Ammon's horn (tissue), 1 donor: ENCODE results near the gene PNKD.

Experiments used
- DNase-seq: peaks from one replicate; pipeline ENCODE4 v3.0.0-alpha.2; 2016; ENCODE audit warnings: low spot score

The PNKD gene, protein sequence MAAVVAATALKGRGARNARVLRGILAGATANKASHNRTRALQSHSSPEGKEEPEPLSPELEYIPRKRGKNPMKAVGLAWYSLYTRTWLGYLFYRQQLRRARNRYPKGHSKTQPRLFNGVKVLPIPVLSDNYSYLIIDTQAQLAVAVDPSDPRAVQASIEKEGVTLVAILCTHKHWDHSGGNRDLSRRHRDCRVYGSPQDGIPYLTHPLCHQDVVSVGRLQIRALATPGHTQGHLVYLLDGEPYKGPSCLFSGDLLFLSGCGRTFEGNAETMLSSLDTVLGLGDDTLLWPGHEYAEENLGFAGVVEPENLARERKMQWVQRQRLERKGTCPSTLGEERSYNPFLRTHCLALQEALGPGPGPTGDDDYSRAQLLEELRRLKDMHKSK

DNA sequence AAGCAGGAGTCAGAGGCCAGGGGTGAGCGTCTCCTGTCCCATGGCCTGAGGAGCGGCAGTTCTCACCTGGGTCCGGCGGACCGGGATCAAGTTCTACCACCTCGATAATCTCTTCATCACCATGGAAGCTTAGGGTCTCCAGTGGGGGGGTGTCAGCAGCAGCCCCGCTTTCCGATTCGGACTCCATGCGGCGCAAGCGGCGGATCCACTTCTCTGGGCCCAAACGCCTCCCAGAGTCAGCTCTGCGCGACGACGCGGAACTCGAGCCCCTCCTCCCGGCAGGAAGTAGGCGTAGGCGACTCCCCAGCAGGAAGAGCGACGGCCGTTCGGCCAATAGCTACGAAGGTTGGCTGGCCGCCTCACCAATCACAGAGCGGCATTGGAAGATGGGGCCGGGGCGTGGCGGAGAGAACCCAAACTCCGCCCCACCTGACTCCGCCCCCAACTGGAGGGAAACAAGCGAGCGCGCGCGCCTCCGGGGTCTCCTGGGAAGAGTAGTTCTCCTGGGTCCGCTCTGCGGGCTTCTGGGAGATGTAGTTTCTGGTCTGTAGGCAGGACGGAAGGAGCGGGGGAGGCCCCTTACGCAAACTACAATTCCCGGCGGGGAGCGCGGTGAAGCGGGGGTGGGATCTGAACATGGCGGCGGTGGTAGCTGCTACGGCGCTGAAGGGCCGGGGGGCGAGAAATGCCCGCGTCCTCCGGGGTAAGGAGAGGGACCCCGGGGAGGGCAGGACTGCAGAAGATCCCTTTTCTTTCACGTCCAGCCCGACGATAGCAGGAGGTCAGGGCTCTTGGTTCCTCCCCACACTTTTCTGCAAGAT lies at the start of gene PNKD, which contains the start of gene AAMP:
PNKD (plus strand) TSS at position 620 of the 821 bp plus-strand sequence; CDS start at position 637, 17 bp downstream.
AAMP (minus strand) TSS at position 238 of the 821 bp plus-strand sequence; CDS start at position 187, 51 bp downstream.
- peak; percentile 100 for DNase-seq

DNA sequence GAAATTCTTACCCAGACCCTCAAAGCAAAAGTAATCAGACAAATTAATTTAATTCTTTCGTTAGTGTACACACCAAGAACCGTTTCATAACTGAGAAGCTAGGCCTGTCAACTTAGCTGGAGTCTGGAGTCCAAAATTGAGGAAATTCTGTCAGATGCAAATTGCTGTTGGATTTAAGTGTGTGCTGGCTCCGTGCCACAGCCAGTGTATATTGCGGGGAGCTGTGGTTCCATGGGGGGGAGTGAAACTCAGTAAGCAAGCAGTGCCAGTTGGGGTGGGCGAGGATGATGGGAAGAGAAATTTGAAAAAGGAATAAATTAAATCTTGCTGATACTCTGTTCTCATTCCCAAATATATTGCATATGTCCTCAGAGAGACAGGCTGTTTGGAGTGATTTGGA lies 49.3 kb upstream of the PNKD start:
- peak; percentile 75 for DNase-seq

DNA sequence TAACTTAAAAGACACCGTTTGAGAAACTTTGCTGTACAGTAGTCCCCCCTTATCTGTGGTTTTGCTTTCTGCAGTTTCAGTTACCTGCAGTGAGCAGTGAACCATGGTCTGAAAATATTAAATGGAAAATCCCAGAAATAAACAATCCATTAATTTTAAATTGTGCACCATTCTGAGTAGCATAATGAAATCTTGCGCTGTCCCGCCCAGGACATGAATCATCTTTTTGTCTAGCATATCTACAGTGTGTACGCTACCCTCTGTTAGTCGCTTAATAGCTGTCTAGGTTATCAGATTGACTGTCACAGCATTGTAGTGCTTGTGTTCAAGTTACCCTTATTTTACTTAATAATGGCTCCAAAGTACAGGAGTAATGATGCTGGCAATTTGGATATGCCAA lies 47.3 kb upstream of the PNKD start:
- no peak for DNase-seq

DNA sequence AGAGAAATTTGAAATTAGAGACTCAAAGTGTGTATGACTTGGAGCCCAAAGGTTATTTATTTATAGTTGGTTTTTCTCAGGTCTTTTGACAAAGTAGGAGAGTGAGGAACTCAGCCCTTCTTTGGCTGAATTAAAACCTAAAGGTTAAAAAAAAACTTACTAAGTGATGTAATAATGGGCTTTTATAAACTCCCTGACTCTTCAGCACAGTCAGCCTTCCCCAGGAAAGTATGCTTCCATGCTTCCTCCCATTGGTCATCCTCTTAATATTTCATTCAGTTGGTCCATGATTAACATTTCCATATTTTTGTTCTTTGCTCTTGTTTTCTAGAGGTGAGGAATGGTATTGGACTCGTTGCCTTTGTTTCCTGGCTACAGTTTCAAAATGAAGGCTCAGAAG lies 46.1 kb upstream of the PNKD start:
- no peak for DNase-seq

DNA sequence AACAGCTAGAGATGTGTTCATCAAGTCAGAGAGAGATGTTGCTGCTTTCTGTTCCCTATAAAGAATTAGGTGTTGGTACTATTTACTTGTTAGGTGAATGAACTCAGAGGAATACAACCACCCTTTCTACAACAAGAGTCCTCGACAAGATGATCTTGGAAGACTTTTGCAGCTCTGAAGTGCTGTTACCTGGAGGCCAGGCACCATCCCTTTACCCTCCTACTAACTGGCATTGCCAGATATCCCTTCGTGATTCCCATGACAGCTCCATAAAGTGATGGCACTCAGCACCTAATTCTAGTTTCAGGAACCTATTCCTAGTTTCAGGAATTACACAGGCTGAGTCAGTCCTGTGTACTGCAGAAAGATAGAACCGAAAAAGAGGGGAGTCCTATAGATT lies 43.4 kb upstream of the PNKD start:
- no peak for DNase-seq

DNA sequence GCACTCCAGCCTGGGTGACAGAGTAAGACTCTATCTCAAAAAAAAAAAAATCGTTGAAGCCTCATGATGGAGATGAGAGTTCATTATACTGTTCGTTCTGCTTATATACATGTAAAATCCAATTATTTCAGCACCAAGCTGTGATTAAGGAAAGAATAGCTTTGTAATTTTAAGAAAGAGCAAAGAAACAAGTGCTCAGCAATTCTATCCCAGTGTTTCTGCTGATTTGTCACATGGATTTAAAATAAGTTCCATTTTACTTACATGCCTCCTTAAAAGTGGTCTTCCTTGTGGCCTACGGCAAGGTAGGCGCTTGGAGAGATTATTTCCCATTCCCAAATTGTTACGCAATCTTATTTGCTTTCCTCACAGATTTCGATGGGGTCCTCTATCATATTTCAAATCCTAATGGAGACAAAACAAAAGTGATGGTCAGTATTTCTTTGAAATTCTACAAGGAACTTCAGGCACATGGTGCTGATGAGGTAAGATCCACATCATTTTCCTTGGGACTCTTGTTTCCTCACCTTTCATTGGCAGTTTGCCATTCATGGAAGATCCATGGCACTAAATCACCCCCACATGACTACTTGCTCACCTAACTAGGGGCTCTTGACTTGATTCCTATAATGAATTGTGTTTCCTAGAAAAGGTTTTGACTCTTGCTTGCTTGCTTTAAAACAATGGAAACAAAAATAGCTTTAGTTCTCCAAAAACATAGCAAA lies 41.8 kb upstream of the PNKD start:
- DNase-seq: no peak

DNA sequence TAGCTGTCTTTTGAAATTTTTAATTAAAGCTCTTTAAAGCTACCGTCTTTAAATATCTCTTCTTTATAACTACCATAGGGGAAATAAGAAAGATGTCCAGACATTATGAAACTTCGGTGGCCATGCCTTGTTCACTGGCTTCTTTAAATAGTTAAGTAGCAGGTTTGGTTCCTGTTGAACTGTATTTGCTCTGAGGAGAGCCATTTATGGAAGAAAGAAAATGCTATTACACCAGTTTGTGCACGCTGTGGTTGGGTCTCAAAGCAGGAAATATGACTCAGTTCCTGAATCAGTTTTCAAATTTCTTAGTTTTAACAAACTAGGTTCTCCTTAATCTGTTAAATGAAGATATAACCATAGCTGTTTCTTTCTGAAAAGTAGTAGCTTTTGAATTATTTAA lies 41.1 kb upstream of the PNKD start:
- DNase-seq: peak; percentile 40

DNA sequence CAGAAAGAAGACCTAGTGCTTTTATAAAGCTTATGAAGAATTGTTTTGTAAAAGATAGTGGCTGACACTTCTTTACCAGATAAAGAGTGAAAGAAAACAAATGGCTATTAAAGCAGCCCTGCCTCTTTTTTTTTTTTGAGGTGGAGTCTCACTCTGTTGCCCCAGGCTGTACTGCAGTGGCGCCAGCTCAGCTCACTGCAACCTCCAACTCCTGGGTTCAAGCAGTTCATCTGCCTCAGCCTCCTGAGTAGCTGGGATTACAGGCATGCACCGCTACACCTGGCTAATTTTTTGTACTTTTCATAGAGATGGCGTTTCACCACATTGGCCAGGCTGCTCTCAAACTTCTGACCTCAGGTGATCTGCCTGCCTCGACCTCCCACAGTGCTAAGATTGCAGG lies 40.5 kb upstream of the PNKD start:
- DNase-seq: no peak

DNA sequence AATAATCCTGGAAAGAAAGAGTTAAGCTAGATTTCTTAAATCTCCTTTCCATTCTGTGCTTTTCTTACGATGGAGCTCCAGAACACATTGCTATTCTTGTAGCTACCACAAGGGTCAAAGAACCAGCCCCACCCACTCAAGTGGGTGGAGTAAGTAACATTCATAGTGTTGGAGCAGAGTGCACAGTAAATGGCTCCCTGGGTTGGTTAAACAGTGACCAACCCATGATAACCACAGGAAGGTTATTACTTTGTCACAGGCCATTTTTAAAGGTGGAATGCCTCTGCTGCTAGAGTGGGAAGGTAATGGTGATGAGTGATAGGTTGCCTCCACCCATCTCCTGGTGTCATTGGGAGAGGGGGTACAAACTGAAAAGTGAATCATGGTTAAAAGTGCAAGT lies 39.4 kb upstream of the PNKD start:
- no peak for DNase-seq

DNA sequence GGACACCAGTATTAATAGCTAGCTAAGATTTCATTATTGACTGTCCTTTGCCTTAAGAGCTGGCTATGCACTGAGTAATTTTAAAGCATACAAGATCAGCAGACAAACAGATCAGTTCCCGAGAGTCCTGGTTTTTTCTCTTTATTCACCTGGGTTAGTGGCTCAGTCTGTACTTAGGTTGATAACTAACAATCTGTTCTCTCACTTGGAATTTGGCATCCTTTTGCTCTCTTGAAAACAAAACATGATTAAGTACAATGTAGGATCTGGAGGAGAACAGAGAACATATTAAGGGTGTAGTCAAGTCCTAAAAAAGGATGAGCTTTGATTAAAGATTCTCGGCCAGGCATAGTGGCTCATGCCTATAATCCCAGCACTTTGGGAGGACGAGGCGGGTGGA lies 36.8 kb upstream of the PNKD start:
- DNase-seq: no peak

DNA sequence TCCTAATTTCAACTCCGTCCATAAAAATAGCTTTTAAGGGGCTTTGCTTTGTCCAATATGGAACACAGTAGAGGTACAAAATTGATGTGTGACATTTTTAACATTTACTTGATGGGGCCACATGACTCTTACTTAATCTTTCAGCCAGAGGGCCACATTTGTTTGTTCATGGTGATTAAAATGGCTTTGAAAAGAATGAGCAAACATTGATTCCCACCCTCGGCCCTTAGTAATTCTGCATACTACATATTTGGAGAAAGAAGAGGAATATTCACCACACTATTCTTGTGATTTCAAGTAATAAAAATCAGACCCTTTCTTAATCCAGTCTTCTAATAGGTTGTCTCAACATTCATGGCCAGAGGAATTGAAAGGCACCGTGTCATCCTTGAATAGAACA lies 35.8 kb upstream of the PNKD start:
- DNase-seq: no peak

DNA sequence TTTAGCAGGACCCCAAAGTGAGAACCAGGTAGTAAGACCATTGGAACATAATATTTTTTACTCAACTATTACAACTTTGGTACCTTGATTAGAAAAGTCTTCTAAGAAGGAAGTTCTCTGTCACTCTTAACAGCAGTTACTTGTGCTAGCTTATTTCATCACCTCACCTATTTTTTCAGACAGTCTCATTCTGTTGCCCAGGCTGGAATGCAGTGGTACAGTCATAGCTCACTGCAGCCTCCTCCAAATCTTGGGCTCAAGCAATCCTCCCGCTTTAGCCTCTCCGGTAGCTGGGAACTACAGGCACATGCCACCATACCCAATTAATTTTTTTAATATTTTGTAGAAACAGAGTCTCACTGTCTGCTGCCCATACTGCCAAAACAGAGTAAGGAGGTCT lies 35.3 kb upstream of the PNKD start:
- DNase-seq: no peak

DNA sequence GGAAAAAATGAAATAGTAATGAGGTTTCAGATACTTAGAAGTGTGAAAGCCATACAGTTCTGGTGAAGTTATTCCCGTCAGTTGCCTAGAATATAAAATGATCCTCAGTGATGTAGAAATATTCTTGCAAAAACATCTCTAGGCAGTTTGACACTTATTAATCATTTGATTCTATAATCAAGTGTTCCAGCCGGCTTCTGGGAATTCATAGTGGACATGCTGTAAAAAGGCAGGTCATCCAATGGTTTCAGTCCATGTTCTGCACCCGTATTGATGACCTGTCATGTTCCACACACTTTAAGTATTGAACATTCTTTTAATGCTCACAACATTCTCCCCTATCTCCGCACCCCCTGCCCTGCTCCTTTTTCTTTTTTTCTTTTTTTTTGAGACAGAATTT lies 33.5 kb upstream of the PNKD start:
- DNase-seq: no peak

DNA sequence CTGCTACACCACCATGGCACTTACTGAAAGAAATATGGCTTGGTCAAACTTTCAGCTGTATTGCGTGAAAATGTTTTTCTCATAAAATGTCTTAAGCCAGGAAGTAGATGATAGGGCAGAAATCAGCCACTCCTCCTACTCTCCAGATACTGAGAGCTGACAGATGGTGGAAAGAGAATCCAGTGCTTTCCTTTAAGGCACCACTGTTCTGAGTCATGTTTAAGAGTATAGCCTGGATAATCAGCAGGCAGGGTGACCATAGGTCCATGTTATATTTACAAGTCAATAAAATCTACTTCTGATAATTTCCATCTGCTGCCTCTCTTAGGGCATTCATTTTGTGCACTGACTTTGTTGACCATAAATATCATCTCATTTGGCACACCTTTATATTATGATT lies 31.4 kb upstream of the PNKD start:
- DNase-seq: no peak

DNA sequence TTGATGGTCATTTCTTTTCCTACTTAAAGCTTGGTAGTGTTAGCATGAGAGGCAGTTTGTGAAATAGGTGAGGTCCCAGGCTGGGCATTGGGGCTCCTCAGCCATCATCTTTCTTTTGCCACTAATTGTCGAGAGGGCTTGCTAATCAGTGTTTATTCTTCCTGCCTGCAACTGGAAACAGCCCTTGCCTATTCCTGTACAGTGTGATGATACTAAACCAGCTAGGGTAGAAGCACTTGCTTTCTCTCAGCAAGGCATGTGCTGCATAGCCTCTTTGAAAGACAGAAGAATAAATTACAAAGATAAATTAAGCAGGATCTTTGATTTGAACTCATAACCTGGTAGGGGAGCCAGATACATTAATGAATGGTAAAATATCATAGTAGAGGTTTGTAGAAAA lies 26.1 kb upstream of the PNKD start:
- DNase-seq: no peak

DNA sequence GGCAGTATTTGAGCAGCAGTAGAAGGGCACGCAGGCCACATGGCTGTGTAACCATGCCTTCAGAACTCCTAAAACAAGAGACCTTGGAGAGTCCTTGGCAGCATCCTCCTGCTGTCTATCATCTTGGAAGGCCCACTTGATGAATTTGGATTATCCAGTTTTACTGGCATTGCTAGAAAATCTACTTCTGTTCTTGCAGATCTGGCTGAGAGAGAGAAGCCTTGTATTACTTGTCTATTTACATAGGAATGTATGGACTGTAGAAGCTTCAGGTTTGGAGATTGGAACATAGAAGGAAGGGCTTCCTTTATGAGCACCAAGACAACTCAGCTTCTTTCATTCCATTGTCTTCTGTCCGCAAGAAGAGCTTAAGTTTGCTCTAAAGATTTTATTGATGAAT lies 25.7 kb upstream of the PNKD start:
- DNase-seq: no peak

DNA sequence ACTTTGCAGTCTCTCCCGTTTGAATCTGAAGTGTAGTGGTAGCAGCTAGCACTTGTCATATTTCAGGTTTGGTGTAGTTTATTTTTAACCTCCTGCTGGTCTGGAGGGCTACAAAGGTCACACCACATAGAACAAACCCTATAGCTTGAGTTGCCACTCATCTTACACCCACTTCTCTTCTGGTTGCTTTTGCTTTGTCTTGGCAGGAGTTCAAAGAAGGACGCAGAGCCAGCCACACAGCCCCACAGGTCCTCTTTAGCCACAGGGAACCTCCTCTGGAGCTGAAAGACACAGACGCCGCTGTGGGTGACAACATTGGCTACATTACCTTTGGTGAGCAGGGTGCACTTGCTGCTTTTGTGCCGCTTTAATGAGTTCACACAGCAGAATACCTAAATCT lies 25.1 kb upstream of the PNKD start:
- DNase-seq: no peak

DNA sequence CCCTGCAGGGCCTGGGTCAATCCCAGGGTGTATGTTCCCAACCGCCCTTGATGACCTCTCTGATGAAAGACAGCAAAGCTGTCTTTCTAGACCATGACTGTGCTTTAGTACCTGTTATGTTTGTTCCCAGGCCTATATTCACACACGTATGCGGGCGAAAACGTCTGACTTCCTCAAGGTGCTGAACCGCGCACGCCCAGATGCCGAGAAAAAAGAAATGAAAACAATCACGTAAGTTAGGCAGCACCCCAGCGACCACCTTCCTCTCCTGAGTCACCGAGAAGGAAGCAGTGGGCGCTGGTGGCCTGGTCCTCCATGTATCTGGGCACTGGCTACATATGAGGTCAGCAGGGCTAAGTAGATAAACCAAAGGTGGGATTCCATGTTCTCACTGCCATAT lies 20.6 kb upstream of the PNKD start:
- no peak for DNase-seq

DNA sequence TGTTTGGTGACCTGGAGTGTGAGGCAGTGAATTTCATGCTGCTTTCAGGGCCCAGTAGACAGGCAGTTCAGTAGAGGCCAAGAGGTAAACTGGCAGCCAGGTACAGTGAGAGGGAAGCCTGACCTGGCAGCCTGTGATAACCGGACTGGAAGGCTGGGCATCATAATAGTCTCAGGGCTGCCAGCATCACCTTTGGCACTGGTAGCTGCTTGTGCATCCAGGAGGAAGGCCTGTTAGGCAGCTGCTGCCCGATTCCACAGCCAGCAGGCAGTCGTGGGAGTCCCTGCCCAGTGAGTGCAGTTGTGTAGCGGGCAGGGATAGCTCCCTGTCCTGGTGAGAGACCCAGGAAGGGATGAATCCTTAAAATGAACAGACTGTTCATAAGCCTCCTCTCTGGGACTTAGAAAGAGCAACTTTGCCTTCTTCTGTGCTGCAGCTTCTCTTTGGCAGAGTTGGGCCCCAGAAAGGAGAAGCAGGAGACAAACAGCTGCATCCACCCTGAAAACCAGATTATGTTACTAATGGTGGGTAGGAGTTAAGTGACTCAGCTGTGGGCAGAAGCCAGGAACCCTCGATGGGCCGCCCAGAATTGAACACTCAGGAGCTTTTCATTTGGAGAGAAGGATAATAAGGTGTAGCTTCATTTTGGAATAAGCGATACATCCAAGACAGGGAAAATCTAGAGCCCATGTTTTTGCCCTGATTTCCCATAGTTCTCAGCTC lies 17.6 kb upstream of the PNKD start:
- no peak for DNase-seq

DNA sequence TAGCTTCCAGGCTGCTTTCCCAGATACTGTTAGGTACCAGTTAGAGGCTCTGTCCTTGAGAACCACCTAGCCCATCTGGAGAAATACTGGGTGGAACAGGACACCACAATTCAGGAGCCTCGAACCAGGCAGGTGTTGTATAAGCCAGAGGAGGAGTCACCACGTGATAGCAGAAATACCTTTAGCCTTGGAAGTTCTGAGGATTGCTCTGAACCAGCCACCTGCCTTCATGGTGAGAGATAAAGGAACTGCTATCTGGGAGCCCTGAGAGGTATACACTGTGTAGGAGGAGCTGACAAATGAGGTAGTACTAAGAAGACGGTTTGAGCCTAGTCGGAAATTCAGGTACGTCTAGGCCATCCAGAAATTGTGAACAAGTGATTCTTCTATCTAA lies 17.1 kb upstream of the PNKD start:
- no peak for DNase-seq

DNA sequence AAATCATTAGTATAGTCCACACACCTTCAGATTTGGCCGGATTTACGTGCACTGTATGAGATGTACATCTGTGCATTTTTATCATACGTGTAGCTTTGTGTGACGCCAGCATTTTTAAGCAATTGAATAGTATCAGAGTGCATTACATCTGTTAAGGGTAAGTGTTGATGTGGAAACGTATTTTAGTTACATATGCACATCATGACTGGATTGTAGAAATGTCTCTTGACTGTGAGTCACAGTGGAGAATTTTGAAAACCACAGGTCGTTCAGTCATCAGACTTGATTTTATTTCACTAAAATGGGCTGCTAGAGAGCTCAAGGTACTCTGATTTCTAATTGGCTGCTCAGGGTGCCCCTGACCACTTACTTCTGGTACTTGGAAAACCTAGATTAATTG lies 14.9 kb upstream of the PNKD start:
- no peak for DNase-seq
